ENCODE measurements around the gene VWA5A. TPM values are rescaled to one million over a fixed set of nuclear protein-coding genes. Genes with fewer than 3 reads are reported as not detected.

The VWA5A gene
- total RNA-seq, 4 donors from 2014 or later, result 14.1 to 46.1 (median 20.4) TPM

- TF ChIP-seq, protein P1, sequence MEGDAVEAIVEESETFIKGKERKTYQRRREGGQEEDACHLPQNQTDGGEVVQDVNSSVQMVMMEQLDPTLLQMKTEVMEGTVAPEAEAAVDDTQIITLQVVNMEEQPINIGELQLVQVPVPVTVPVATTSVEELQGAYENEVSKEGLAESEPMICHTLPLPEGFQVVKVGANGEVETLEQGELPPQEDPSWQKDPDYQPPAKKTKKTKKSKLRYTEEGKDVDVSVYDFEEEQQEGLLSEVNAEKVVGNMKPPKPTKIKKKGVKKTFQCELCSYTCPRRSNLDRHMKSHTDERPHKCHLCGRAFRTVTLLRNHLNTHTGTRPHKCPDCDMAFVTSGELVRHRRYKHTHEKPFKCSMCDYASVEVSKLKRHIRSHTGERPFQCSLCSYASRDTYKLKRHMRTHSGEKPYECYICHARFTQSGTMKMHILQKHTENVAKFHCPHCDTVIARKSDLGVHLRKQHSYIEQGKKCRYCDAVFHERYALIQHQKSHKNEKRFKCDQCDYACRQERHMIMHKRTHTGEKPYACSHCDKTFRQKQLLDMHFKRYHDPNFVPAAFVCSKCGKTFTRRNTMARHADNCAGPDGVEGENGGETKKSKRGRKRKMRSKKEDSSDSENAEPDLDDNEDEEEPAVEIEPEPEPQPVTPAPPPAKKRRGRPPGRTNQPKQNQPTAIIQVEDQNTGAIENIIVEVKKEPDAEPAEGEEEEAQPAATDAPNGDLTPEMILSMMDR (IDR thresholded peaks at IDR 0.05; ENCODE audit: low read depth), result no peak
Observed at GRCh38 chr11:124190298-124191139, 75.3 kb downstream of the VWA5A start.

DNA sequence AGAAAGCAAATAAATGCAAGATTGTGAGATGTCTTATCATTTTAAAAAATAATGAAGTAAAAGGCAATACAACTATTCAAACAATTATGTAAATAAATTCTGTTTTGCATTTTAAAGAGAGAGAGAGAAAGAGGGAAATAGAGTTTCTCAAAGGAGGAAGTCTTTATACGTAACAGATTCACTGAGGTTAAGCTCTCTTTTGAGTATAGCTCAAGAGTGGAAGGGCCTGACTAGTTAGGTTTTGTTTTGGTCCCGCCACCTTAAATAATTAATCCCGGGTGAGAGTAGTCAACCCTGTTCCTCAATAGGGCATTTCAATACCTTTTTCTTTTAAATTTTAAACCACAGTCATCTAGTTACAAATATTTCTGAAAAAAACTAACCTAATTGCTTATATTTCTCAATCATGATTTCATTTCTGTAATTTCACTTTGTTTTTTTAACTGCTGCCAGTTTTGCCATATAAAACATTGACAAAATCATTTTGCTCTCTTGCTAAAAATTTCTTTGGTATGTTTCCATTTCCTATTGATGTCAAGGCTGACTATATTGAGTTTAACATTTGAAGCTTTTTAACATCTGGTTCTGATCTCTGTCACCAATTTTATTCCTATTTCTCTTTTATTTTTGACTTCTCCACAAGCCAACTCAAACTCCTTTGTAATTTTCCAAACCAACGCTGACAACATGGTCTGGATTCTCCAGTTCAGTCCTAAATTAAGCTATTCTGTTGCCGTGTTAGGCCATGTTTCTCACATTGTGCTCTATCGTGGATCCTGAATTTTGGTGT lies 78.2 kb downstream of the VWA5A start:
- TF ChIP-seq, protein P1 (IDR thresholded peaks at IDR 0.05; ENCODE audit: low read depth), result no peak

GRCh38 chr11:124194293-124195188 lies 79.3 kb downstream of the VWA5A start:
- TF ChIP-seq, protein P1 (IDR thresholded peaks at IDR 0.05; ENCODE audit: low read depth), result no peak

GRCh38 chr11:124195189-124195734 lies 80.0 kb downstream of the VWA5A start:
- TF ChIP-seq, protein P1 (IDR thresholded peaks at IDR 0.05; ENCODE audit: low read depth), result no peak

Other genes starting within 250 kb of the VWA5A start
- gene TMEM225, start 229.8 kb upstream of the VWA5A start, total RNA-seq, result not detected
- gene OR8D4, start 213.3 kb upstream of the VWA5A start, total RNA-seq, result not detected
- gene OR4D5, start 175.8 kb upstream of the VWA5A start, total RNA-seq, result not detected
- gene OR6T1, start 171.6 kb upstream of the VWA5A start, total RNA-seq, result not detected
- not detected for gene OR10S1, start 137.7 kb upstream of the VWA5A start, total RNA-seq
- gene OR10G6, start 120.3 kb upstream of the VWA5A start, total RNA-seq, result not detected
- not detected for gene OR10G4, start 102.5 kb upstream of the VWA5A start, total RNA-seq
- not detected for gene OR10G9, start 92.4 kb upstream of the VWA5A start, total RNA-seq
- not detected for gene OR10G8, start 88.7 kb upstream of the VWA5A start, total RNA-seq
- not detected for gene OR10G7, start 74.1 kb upstream of the VWA5A start, total RNA-seq
- gene OR10D3, start 67.9 kb downstream of the VWA5A start, total RNA-seq, result not detected
- not detected for gene OR8G1, start 125.6 kb downstream of the VWA5A start, total RNA-seq
- 1 to 10 TPM in 1 of 4 donors, not detected in 3; 1.5 TPM for gene OR8G5, start 140.9 kb downstream of the VWA5A start, total RNA-seq
- gene OR8D1, start 198.5 kb downstream of the VWA5A start, total RNA-seq, result not detected
- not detected for gene OR8D2, start 204.7 kb downstream of the VWA5A start, total RNA-seq